ENCODE measurements around the gene DGKG.

- TF ChIP-seq POLR2A (IDR thresholded peaks at IDR 0.05) = no peak
- TF ChIP-seq CTCF (IDR thresholded peaks at IDR 0.05) = no peak
Observed at GRCh38 chr3:186381424-186382216, 19.6 kb upstream of the DGKG start.

Measured in testis (tissue), 2 donors.